ENCODE results near the gene APOA5.

The APOA5 gene

DNA sequence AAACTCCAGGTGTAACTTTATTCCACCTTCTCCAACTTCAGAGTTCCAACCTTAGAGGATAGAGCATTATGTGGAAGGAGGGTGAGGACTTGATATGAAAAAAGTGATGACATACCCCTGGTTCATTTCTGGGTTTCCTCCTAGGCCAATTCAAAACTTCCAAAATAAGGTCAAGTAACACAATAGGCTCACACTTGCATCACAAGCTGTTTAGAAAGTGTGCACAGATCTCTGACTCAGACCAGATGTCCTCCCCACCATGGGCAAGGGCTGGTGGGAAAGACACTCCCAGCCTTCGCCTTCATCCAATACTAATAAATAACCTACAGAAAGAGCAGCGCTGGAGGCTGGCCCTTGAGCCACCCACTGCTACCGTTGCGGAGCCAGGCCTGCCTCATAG, 13.1 kb downstream of the APOA5 start:
- peak in 1 of 2 donors; percentile 33 for DNase-seq (ENCODE audit: low read depth in 2 of 2)
- H3K4me3 ChIP-seq (replicated peaks in 1 of 2; ENCODE audit: low read depth in 2 of 2, low read length in 2 of 2), result no peak overlapping the region
- TF ChIP-seq, protein P1, sequence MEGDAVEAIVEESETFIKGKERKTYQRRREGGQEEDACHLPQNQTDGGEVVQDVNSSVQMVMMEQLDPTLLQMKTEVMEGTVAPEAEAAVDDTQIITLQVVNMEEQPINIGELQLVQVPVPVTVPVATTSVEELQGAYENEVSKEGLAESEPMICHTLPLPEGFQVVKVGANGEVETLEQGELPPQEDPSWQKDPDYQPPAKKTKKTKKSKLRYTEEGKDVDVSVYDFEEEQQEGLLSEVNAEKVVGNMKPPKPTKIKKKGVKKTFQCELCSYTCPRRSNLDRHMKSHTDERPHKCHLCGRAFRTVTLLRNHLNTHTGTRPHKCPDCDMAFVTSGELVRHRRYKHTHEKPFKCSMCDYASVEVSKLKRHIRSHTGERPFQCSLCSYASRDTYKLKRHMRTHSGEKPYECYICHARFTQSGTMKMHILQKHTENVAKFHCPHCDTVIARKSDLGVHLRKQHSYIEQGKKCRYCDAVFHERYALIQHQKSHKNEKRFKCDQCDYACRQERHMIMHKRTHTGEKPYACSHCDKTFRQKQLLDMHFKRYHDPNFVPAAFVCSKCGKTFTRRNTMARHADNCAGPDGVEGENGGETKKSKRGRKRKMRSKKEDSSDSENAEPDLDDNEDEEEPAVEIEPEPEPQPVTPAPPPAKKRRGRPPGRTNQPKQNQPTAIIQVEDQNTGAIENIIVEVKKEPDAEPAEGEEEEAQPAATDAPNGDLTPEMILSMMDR (IDR thresholded peaks at IDR 0.05; ENCODE audit: low read depth, low read length), result no peak

DNA sequence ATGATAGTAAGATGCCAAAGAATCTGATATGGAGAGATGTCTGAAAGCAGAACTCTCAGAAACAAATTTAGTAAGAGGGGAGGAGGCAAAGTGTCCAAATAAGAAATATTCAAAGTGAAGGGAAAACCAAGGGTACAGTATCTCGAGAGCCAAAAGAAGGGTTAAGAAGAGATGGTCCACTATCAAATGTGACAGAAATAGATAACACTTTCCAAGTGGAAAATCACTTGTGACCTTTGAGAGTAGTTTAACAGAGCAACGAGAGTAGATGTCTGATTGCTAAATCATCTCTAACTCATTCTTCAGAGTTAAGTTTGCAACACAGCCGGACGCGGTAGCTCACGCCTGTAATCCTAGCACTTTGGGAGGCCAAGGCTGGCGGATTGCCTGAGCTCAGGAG, 14.6 kb downstream of the APOA5 start:
- no peak overlapping the region for H3K4me3 ChIP-seq (replicated peaks in 1 of 2; ENCODE audit: low read depth in 2 of 2, low read length in 2 of 2)
- TF ChIP-seq, protein P1 (IDR thresholded peaks at IDR 0.05; ENCODE audit: low read depth, low read length), result no peak

GRCh38 chr11:116776522-116776984, 15.1 kb downstream of the APOA5 start:
- TF ChIP-seq, protein P1 (IDR thresholded peaks at IDR 0.05; ENCODE audit: low read depth, low read length), result no peak
- H3K4me3 ChIP-seq (replicated peaks in 1 of 2; ENCODE audit: low read depth in 2 of 2, low read length in 2 of 2), result no peak overlapping the region
- DNase-seq (ENCODE audit: low read depth in 2 of 2), result no peak

More for the DNA sequence above, 14.6 kb downstream of the APOA5 start:
- DNase-seq (ENCODE audit: low read depth in 2 of 2), result no peak

DNA sequence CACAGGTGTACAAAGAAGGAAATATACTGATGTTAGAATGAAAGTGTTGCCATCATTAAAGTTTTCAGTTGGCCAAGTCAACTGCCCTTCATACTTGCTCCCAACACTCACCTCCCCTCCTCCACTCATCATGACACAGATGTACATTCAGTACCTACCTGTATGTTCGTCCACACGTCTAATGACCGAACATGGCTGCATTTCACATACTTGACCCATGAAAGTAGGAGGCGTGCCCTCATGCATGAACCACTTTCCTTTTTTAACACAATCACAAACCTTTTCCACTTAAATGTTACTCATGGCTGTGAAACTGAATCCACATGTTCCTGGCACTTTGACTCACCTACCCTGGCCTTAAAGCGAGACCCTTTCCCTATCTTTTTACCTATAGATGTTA, 15.7 kb downstream of the APOA5 start:
- no peak for DNase-seq (ENCODE audit: low read depth in 2 of 2)
- no peak overlapping the region for H3K4me3 ChIP-seq (replicated peaks in 1 of 2; ENCODE audit: low read depth in 2 of 2, low read length in 2 of 2)

GRCh38 chr11:116774661-116775060, 17.0 kb downstream of the APOA5 start:
- no peak overlapping the region for H3K4me3 ChIP-seq (replicated peaks in 1 of 2; ENCODE audit: low read depth in 2 of 2, low read length in 2 of 2)
- TF ChIP-seq, protein P1 (IDR thresholded peaks at IDR 0.05; ENCODE audit: low read depth, low read length), result no peak
- no peak for DNase-seq (ENCODE audit: low read depth in 2 of 2)

More for the DNA sequence above, 15.7 kb downstream of the APOA5 start:
- TF ChIP-seq, protein P1 (IDR thresholded peaks at IDR 0.05; ENCODE audit: low read depth, low read length), result no peak

DNA sequence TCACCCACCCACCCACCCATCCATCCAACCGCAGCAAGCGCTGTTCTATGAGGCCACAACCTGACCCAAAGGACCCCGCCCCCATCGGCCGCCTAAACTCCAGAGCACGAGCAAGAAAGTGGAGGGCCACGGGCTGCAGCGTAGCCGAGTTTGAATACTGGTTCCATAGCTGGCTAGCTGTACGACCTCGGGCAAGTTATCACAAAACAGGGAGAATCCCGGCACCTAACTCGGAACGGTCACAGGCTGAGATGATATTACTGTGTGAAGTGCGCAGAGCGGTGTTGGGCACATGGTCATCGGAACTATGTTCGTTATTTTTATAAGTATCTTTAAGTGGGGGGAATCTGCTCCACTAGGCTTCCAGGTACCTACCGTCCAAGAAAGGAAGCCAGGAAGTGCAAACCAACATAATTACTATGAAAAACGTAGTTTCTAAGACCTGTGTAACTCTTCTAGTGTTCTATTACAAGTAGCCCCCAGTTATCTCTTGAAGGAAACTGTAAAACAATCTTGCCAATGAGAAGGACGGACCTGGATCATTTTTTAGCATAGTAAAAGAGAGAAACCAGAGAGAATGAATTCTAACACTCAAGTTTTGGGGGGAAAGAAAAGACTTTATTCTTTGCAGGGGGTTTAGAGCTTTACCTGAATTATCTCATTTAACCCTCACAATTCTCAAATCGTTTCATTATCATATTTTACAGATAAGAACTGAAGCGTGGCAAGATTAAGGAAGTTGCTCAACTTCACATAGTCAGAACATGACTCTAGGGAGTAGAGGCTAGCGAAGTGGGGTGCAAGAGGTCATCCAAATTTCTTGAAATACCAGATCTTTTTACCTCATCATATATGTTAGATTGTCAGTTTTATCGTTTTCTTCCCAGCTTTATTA, 18.2 kb downstream of the APOA5 start:
- TF ChIP-seq, protein P1 (IDR thresholded peaks at IDR 0.05; ENCODE audit: low read depth, low read length), result no peak
- DNase-seq (ENCODE audit: low read depth in 2 of 2), result peak in 1 of 2 donors; percentile 25
- peak overlapping the region; percentile 80 to 92 for H3K4me3 ChIP-seq (replicated peaks in 1 of 2; ENCODE audit: low read depth in 2 of 2, low read length in 2 of 2)
